ENCODE data around the gene TCEA2. TPM values are rescaled to one million over a fixed set of nuclear protein-coding genes. Genes with fewer than 3 reads are reported as not detected.
A peak's percentile ranks its signal among the peaks of the same experiment; 100 is the strongest.

The TCEA2 gene
- total and polyA plus RNA-seq, 2 of the 13 experiments (the other 11 are each of a cell fraction or from before 2014, with no cell fraction given): 28.1 to 33.7 TPM

DNA sequence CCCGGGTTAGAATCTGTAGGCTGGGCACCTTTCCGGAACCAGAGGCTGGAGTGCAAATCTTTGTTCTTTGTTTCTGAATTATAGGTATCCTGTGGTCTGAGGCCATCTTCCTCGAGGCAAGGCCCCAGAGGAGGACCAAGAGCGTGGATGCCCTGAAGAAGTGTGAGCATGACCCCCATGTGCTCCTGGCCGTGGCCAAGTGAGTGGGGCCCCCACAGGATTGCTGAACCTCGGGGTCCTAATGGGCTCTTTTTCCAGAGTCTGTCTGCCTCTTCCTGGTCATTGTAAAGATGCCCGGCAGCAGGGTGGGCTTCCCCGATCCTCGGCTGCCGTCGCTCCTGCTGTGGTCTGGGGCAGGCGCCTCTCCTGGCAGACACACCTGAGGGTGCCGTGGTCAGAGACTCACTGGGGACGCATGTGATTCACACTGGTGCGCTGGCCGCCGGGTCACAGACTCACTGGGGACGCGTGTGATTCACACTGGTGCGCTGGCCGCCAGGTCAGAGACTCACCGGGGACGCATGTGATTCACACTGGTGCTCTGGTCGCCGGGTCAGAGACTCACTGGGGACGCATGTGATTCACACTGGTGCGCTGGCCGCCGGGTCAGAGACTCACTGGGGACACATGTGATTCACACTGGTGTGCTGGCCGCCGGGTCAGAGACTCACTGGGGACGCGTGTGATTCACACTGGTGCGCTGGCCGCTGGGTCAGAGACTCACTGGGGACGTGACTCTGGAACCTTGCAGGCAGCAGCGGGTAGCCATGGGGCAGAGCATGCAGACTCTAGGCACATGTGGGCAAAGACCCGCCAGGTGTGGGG lies 33.5 kb upstream of the TCEA2 start (continued):
- TF ChIP-seq, protein P1, sequence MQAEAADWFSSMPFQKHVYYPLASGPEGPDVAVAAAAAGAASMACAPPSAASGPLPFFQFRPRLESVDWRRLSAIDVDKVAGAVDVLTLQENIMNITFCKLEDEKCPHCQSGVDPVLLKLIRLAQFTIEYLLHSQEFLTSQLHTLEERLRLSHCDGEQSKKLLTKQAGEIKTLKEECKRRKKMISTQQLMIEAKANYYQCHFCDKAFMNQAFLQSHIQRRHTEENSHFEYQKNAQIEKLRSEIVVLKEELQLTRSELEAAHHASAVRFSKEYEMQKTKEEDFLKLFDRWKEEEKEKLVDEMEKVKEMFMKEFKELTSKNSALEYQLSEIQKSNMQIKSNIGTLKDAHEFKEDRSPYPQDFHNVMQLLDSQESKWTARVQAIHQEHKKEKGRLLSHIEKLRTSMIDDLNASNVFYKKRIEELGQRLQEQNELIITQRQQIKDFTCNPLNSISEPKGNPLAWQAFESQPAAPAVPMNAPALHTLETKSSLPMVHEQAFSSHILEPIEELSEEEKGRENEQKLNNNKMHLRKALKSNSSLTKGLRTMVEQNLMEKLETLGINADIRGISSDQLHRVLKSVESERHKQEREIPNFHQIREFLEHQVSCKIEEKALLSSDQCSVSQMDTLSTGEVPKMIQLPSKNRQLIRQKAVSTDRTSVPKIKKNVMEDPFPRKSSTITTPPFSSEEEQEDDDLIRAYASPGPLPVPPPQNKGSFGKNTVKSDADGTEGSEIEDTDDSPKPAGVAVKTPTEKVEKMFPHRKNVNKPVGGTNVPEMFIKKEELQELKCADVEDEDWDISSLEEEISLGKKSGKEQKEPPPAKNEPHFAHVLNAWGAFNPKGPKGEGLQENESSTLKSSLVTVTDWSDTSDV (CRISPR knock-in tag; IDR thresholded peaks at IDR 0.05): peak; percentile 53; the same call in 1 of the 2 replicates
- TF ChIP-seq GFI1 (CRISPR knock-in tag; IDR thresholded peaks at IDR 0.05; ENCODE audit: borderline replicate concordance) (no peak), ZNF572 (CRISPR knock-in tag; IDR thresholded peaks at IDR 0.05) (no peak), CHD2 (IDR thresholded peaks at IDR 0.05; ENCODE audit: low read depth, low read length) (no peak)

DNA sequence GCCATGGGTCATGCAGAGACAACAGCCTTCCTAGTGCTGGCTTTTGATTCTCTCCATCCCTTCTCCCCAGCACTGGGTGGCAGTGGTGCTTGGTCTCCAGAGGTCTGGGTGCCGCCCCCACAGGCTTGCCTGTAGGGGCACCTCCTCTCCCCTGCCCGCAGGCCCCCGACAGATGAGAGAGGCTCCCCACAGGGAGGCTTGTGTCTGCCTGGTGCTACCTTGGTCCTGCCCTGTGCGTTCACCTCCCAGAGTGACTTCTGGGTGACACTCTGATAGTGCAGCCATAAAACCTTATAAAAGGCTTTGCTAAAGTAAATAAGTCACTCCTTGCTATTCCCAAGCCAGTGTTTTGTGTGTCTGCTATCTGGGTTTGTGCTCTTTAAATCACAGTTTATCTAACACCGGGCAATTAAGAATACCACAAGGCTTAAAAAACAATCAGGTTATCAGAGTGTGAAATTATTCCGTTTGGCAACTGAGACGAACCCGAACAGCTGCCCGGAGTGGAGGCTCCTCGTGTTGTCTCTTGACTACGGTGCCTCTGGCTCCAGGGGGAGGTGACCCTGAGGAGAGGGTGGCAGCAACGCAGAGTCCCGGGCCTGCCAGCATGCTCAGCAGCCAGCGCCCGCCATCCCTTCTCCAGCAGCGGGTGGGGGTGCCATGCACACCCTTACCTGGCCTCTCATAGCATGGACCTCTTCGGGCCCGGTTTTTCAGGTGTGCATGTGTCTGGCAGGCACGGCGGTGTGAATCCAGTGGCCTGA lies 32.4 kb upstream of the TCEA2 start:
- intact Hi-C loops (cut with micrococcal nuclease; ENCODE audit: unreplicated experiment): no loop called here

More for the DNA sequence above, 32.4 kb upstream of the TCEA2 start:
- peaks cover 12% of the 10 kb centered on the region for H3K4me1 ChIP-seq (ENCODE audit: insufficient read depth, low read length)
- ATAC-seq (no peak), FAIRE-seq (no peak), DNase-seq (ENCODE audit: low spot score) (no peak)
- ChIA-PET POLR2A (no interaction called here), CTCF (ENCODE audit: low intra/inter-chr PET ratio, low total read pairs) (no interaction called here)
- H3K79me2 ChIP-seq (ENCODE audit: insufficient read depth, low read length): no peaks in the 10 kb centered on the region
- no peaks in the 10 kb centered on the region for H4K20me1 ChIP-seq (ENCODE audit: insufficient read depth, low read length)
- no peak for TF ChIP-seq IKZF4 (CRISPR knock-in tag; IDR thresholded peaks at IDR 0.05; ENCODE audit: borderline replicate concordance, low read depth, not compliant biosample characterization)
- TF ChIP-seq AGO2 (optimal IDR thresholded peaks at IDR 0.05; ENCODE audit: low read depth, low read length): peak; percentile 75
- H3K4me3 ChIP-seq (replicated peaks in 1 of 3; ENCODE audit: insufficient read depth in 1 of 3, low read depth in 2 of 3, low read length in 3 of 3): no peak overlapping the region
- H3K27ac ChIP-seq (ENCODE audit: extremely low read length, insufficient read depth, low read length): no peak overlapping the region
- no peak overlapping the region for H3K4me2 ChIP-seq (ENCODE audit: low read depth, low read length)
- H3K9ac ChIP-seq (ENCODE audit: insufficient read depth, low read depth, low read length): no peak overlapping the region
- no peaks in the 10 kb centered on the region for H3K9me3 ChIP-seq (ENCODE audit: low read length)
- in situ Hi-C loops (cut with HindIII; ENCODE audit: extremely low pct_ligation_motif_present, low pct_unique_long_range_greater_than_20kb): no loop called here
- WGBS (ENCODE audit: low lambda C conversion rate): 98% methylated on average over 20 of the region's 20 CpGs
- BruUV-seq (replicated peaks): no TSS peak
- H3K27me3 ChIP-seq (ENCODE audit: control insufficient read depth in 1 of 2, insufficient read depth in 2 of 2, low read length in 2 of 2): no peaks in the 10 kb centered on the region
- peaks cover 56 to 78% of the 10 kb centered on the region in 2 experiments for H3K36me3 ChIP-seq (replicated peaks in 1 of 2; ENCODE audit: control insufficient read depth in 1 of 2, insufficient read depth in 2 of 2, low read length in 2 of 2)
- no peak overlapping the region for H2AFZ ChIP-seq (ENCODE audit: low read length)
